NCI-H187 (cell line): ENCODE data around the gene ACTN1.

Experiments
- DNase-seq, 2 experiments: peaks; one replicate each; lab custom pipeline; 2025; lab: John Stamatoyannopoulos, UW

Gene ACTN1

GRCh38 chr14:68916358-68916941 lies 62.7 kb downstream of the ACTN1 start:
- DNase-seq: no peak

GRCh38 chr14:68913516-68913915 lies 65.6 kb downstream of the ACTN1 start:
- no peak for DNase-seq

- DNase-seq: peak; percentile 44 to 57
Observed at GRCh38 chr14:68911594-68912227, 67.4 kb downstream of the ACTN1 start.

GRCh38 chr14:68910540-68910939 lies 68.6 kb downstream of the ACTN1 start:
- DNase-seq: no peak

GRCh38 chr14:68908803-68909202 lies 70.3 kb downstream of the ACTN1 start:
- DNase-seq: no peak

- no peak for DNase-seq
Observed at GRCh38 chr14:68908201-68908600, 70.9 kb downstream of the ACTN1 start.

GRCh38 chr14:68906439-68906838 lies 72.7 kb downstream of the ACTN1 start:
- no peak for DNase-seq

- no peak for DNase-seq
Observed at GRCh38 chr14:68905107-68905895, 73.8 kb downstream of the ACTN1 start.

- DNase-seq: no peak
Observed at GRCh38 chr14:68902357-68902756, 76.7 kb downstream of the ACTN1 start.

GRCh38 chr14:68899033-68899603 lies 80.0 kb downstream of the ACTN1 start:
- DNase-seq: no peak

GRCh38 chr14:68898248-68899032 lies 80.7 kb downstream of the ACTN1 start:
- no peak for DNase-seq

GRCh38 chr14:68897559-68898155 lies 81.4 kb downstream of the ACTN1 start:
- no peak for DNase-seq

GRCh38 chr14:68896132-68896531 lies 83.0 kb downstream of the ACTN1 start:
- DNase-seq: no peak

- no peak for DNase-seq
Observed at GRCh38 chr14:68894802-68895703, 84.0 kb downstream of the ACTN1 start.

- DNase-seq: no peak
Observed at GRCh38 chr14:68894123-68894522, 85.0 kb downstream of the ACTN1 start.

GRCh38 chr14:68893566-68893965 lies 85.5 kb downstream of the ACTN1 start:
- no peak for DNase-seq

GRCh38 chr14:68892961-68893360 lies 86.1 kb downstream of the ACTN1 start:
- no peak for DNase-seq

GRCh38 chr14:68891851-68892660 lies 87.0 kb downstream of the ACTN1 start:
- no peak for DNase-seq

GRCh38 chr14:68890173-68890931 lies 88.8 kb downstream of the ACTN1 start:
- no peak for DNase-seq
